Uterine smooth muscle cell (primary cell): ENCODE results near the gene ZNF700. TPM values are rescaled to one million over a fixed set of nuclear protein-coding genes. Genes with fewer than 3 reads are reported as not detected.

Experiments used
- total RNA-seq: library from RNA; depleted of rRNA; stranded (reverse); fragments of >200 nt; gene quantifications from 2 replicates; pipeline ENCODE4 v1.2.3, GENCODE V29; 2014

Gene ZNF700
- 11.3 and 11.5 TPM in 2 replicates for total RNA-seq

GRCh38 chr19:11924886-11925650 lies at the start of gene ZNF700:
Gene ZNF700, plus strand, starts transcription at chr19:11925107. Its CDS starts 104 bp downstream, at chr19:11925211.

GRCh38 chr19:11887611-11888531 lies 37.0 kb upstream of the ZNF700 start, which contains the start of gene ZNF69:
Gene ZNF69, plus strand, starts transcription at chr19:11887782. Its CDS starts 142 bp downstream, at chr19:11887924.

DNA sequence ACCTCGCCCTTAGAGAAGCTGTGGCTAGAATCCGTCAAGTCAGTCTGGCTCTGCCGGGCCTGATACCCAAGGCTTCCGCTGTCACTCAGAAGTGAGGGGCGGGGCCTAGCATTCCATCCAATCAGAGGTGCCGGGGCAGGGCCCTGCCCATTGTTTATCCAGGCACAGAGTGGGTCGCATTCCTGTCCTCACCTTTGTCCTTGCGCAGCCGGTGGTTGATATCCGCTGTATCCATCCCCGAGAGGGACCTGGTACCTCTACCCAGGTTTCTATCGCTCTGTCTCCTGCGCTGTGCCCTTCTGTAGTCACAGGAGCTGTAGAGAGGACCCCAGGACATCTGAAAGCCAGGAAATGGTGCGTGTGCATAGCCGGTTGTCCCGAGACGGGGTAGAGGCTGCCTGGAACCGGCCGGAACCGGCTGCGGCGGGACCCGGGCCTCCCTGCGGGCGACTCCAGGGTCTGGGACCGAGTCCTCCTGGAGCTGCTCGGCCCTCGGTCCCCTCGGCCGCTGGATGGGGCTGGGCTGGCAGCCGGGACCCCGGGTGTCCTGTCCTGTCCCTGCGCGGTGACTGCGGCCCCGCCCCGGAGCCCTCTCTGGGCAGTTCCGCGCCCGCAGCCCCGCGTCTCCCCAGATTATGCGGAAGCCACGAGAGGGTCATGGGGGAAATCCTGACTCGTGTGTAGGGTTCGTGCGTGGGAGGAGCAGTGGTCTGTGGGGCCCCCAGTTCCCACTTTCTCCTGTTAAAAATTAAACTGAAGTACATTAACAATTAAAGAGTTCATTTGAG lies 40.1 kb downstream of the ZNF700 start, which contains the start of gene ZNF763:
TSS of gene ZNF763 (plus strand) at position 183 of the 788 bp plus-strand sequence. CDS start at position 352, 169 bp downstream.

Other genes starting within 250 kb of the ZNF700 start
- 5.5 and 7.9 TPM in 2 replicates for gene ZNF823, start 186.2 kb upstream of the ZNF700 start, total RNA-seq
- 13.0 and 16.4 TPM in 2 replicates for gene ZNF441, start 158.1 kb upstream of the ZNF700 start, total RNA-seq
- gene ZNF491, start 126.6 kb upstream of the ZNF700 start, total RNA-seq, result 2.1 and 3.4 TPM in 2 replicates
- gene ZNF440, start 110.8 kb upstream of the ZNF700 start, total RNA-seq, result 9.8 and 17.1 TPM in 2 replicates
- 6.2 and 6.7 TPM in 2 replicates for gene ZNF439, start 76.4 kb upstream of the ZNF700 start, total RNA-seq
- 2.9 and 4.6 TPM in 2 replicates for gene ZNF69, start 37.3 kb upstream of the ZNF700 start, total RNA-seq
- gene ZNF763, start 39.9 kb downstream of the ZNF700 start, total RNA-seq, result 0.55 and 1.1 TPM in 2 replicates
- 6.5 and 7.6 TPM in 2 replicates for gene ZNF433, start 110.6 kb downstream of the ZNF700 start, total RNA-seq
- gene ZNF878, start 127.9 kb downstream of the ZNF700 start, total RNA-seq, result 0.33 TPM in 1 of 2 replicates, not detected in the other
- 6.3 and 13.2 TPM in 2 replicates for gene ZNF844, start 139.6 kb downstream of the ZNF700 start, total RNA-seq
- 5.2 and 7.4 TPM in 2 replicates for gene ZNF20, start 215.2 kb downstream of the ZNF700 start, total RNA-seq
- gene ZNF625, start 231.6 kb downstream of the ZNF700 start, total RNA-seq, result 11.2 and 14.5 TPM in 2 replicates
- 6.2 and 7.0 TPM in 2 replicates for gene ZNF136, start 238.0 kb downstream of the ZNF700 start, total RNA-seq